ENCODE measurements around the gene TNFRSF14.

DNA sequence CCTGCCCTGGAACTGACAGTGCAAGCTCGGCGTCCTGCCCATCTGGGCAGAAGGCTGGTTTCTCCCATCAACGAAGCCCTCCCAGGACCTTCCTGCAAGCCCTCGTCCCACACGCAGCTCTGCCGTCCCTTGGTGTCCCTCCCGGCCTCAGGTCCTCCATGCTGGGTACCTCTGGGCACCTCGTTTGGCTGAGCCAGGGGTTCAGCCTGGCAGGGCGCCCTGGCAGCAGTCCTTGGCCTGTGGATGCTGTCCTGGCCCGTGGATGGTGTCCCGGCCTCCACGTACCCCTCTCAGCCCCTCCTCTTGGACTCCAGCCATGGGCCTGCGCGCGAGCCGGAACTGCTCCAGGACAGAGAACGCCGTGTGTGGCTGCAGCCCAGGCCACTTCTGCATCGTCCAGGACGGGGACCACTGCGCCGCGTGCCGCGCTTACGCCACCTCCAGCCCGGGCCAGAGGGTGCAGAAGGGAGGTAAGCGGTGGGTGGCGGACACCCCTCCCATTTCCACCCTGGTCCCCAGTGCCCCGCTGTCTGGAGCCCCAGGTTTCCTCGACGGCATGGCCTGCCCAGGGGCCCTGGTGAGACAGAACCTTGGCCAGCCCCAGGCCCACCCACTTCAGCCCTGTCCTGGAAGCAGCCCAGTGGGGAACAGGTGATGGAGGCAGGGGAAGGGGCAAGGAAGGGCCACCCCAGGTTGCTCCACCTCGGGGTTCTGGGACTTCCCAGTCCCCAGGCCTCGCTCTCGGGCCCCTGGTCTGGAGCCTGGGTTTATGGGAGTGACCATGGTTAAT, 3.5 kb downstream of the TNFRSF14 start:
- no peak for TF ChIP-seq ISL1 (CRISPR knock-in tag; IDR thresholded peaks at IDR 0.05)
- TF ChIP-seq, protein P1, sequence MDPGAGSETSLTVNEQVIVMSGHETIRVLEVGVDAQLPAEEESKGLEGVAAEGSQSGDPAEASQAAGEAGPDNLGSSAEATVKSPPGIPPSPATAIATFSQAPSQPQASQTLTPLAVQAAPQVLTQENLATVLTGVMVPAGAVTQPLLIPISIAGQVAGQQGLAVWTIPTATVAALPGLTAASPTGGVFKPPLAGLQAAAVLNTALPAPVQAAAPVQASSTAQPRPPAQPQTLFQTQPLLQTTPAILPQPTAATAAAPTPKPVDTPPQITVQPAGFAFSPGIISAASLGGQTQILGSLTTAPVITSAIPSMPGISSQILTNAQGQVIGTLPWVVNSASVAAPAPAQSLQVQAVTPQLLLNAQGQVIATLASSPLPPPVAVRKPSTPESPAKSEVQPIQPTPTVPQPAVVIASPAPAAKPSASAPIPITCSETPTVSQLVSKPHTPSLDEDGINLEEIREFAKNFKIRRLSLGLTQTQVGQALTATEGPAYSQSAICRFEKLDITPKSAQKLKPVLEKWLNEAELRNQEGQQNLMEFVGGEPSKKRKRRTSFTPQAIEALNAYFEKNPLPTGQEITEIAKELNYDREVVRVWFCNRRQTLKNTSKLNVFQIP (CRISPR knock-in tag; IDR thresholded peaks at IDR 0.05; ENCODE audit: borderline replicate concordance, low read depth): no peak
- no peak for TF ChIP-seq CSDC2 (CRISPR knock-in tag; IDR thresholded peaks at IDR 0.05)
- no peak for TF ChIP-seq ZFP3 (CRISPR knock-in tag; IDR thresholded peaks at IDR 0.05)
- TF ChIP-seq, protein P2, sequence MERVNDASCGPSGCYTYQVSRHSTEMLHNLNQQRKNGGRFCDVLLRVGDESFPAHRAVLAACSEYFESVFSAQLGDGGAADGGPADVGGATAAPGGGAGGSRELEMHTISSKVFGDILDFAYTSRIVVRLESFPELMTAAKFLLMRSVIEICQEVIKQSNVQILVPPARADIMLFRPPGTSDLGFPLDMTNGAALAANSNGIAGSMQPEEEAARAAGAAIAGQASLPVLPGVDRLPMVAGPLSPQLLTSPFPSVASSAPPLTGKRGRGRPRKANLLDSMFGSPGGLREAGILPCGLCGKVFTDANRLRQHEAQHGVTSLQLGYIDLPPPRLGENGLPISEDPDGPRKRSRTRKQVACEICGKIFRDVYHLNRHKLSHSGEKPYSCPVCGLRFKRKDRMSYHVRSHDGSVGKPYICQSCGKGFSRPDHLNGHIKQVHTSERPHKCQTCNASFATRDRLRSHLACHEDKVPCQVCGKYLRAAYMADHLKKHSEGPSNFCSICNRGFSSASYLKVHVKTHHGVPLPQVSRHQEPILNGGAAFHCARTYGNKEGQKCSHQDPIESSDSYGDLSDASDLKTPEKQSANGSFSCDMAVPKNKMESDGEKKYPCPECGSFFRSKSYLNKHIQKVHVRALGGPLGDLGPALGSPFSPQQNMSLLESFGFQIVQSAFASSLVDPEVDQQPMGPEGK (CRISPR knock-in tag; IDR thresholded peaks at IDR 0.05; ENCODE audit: borderline replicate concordance): no peak
- TF ChIP-seq ESRRG (CRISPR knock-in tag; IDR thresholded peaks at IDR 0.05): no peak
- no peak for TF ChIP-seq ZFP30 (CRISPR knock-in tag; IDR thresholded peaks at IDR 0.05)
- no peak for TF ChIP-seq ZNF70 (CRISPR knock-in tag; IDR thresholded peaks at IDR 0.05)
- TF ChIP-seq, protein P3, sequence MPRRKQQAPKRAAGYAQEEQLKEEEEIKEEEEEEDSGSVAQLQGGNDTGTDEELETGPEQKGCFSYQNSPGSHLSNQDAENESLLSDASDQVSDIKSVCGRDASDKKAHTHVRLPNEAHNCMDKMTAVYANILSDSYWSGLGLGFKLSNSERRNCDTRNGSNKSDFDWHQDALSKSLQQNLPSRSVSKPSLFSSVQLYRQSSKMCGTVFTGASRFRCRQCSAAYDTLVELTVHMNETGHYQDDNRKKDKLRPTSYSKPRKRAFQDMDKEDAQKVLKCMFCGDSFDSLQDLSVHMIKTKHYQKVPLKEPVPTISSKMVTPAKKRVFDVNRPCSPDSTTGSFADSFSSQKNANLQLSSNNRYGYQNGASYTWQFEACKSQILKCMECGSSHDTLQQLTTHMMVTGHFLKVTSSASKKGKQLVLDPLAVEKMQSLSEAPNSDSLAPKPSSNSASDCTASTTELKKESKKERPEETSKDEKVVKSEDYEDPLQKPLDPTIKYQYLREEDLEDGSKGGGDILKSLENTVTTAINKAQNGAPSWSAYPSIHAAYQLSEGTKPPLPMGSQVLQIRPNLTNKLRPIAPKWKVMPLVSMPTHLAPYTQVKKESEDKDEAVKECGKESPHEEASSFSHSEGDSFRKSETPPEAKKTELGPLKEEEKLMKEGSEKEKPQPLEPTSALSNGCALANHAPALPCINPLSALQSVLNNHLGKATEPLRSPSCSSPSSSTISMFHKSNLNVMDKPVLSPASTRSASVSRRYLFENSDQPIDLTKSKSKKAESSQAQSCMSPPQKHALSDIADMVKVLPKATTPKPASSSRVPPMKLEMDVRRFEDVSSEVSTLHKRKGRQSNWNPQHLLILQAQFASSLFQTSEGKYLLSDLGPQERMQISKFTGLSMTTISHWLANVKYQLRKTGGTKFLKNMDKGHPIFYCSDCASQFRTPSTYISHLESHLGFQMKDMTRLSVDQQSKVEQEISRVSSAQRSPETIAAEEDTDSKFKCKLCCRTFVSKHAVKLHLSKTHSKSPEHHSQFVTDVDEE (CRISPR knock-in tag; IDR thresholded peaks at IDR 0.05): no peak
- no peak for TF ChIP-seq TCF4 (CRISPR knock-in tag; IDR thresholded peaks at IDR 0.05; ENCODE audit: borderline replicate concordance)
- no peak for TF ChIP-seq ARNTL (CRISPR knock-in tag; IDR thresholded peaks at IDR 0.05; ENCODE audit: borderline replicate concordance, low read depth)

Data from SK-N-SH treated with all-trans-retinoic acid at 6 μM for 48 hours (cell line).